IMR-90 (cell line): ENCODE measurements around the gene ZNF813.

Source experiments
- CEBPB ChIP-seq: IDR thresholded peaks from 2 replicates; pipeline ENCODE4 v1.6.1; 2012; ENCODE audit warnings: low read depth, low read length, improper control_type of control experiment
- CTCF ChIP-seq: conservative IDR thresholded peaks from 2 replicates; pipeline ENCODE4 v1.5.1; 2012; ENCODE audit warnings: mild to moderate bottlenecking, low read depth, low read length, improper control_type of control experiment
- MXI1 ChIP-seq: IDR thresholded peaks from 2 replicates; pipeline ENCODE4 v1.6.1; 2012; ENCODE audit warnings: low read depth, mild to moderate bottlenecking, low read length, moderate library complexity, borderline replicate concordance
- NFE2L2 ChIP-seq: fragments of 150-350 bp; IDR thresholded peaks from 2 replicates; pipeline ENCODE4 v1.6.1; 2016; ENCODE audit warnings: low read depth, mild to moderate bottlenecking, low read length
- POLR2A ChIP-seq: IDR thresholded peaks from 2 replicates; pipeline ENCODE4 v1.6.1; 2012; ENCODE audit warnings: mild to moderate bottlenecking, low read depth, low read length
- RFX5 ChIP-seq: IDR thresholded peaks from 2 replicates; pipeline ENCODE4 v1.8.0; 2012; ENCODE audit warnings: low read depth, mild to moderate bottlenecking, low read length, moderate library complexity
- TF ChIP-seq, protein P1 (sequence below): fragments of 150-350 bp; IDR thresholded peaks from 2 replicates; pipeline ENCODE4 v1.6.1; 2016; ENCODE audit warnings: low read depth, mild to moderate bottlenecking, low read length, moderate library complexity, borderline replicate concordance

- TF ChIP-seq CTCF (no peak), NFE2L2 (no peak), MXI1 (no peak), RFX5 (no peak), CEBPB (no peak), POLR2A (no peak)
- TF ChIP-seq, protein P1, sequence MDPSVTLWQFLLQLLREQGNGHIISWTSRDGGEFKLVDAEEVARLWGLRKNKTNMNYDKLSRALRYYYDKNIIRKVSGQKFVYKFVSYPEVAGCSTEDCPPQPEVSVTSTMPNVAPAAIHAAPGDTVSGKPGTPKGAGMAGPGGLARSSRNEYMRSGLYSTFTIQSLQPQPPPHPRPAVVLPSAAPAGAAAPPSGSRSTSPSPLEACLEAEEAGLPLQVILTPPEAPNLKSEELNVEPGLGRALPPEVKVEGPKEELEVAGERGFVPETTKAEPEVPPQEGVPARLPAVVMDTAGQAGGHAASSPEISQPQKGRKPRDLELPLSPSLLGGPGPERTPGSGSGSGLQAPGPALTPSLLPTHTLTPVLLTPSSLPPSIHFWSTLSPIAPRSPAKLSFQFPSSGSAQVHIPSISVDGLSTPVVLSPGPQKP = no peak
These were observed 42.3 kb downstream of the ZNF813 start for GRCh38 chr19:53509845-53510244.
